NCI-H345 (cell line): ENCODE measurements around the gene AIF1.
"Not testable (repeated sequence)": the region's sequence is repeated elsewhere in the genome, so short reads cannot be mapped to it uniquely, and the experiment has no call there.

Source experiments
- DNase-seq: peaks from one replicate; lab custom pipeline; 2025; lab: John Stamatoyannopoulos, UW

The AIF1 gene

GRCh38 chr6:31580807-31581433 is 34.1 kb upstream of the AIF1 start:
- DNase-seq = peak; percentile 71

DNA sequence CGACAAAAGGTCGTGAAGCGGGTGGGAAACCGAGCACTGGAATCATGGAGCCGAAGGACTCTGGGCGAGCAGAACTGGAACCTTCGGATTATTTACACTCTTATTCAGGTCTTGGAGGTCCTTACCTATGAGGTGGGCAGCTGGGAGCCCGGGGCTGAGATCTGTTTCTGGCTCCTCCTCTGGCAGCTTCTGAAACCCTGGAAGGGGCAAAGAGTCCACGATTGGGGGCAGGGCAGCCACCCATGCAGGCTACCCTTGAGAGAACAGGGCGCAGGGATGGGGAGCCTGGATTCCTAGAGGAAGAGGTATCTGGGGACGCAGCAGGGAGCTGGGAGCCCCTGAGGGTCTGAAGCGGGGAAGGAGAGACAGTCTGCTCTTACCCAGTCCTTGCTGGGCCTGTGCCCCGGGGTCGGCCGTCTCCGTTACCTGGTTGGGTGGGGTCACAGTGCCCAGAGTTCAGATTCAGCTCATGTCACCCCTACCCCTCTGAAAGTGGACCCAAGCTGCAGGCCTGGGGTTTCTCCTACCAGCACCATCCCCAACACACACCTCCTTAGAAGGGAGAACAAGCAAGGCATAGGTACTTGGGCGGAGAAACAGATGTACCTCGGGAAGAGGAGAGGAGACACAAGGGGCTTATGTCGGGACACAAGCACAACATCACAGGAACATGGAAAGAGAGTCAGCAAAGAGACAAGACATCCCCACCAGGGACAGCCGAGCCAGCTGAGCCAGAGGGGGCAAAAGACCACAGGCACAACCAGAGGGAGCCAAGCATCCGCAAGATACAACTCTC is 33.4 kb upstream of the AIF1 start:
- no peak for DNase-seq

- no peak for DNase-seq
Observed at GRCh38 chr6:31582230-31582643, 32.8 kb upstream of the AIF1 start, which contains the start of gene LTB. Gene LTB (minus strand): TSS chr6:31582424. CDS start chr6:31582417, 7 bp downstream.

DNA sequence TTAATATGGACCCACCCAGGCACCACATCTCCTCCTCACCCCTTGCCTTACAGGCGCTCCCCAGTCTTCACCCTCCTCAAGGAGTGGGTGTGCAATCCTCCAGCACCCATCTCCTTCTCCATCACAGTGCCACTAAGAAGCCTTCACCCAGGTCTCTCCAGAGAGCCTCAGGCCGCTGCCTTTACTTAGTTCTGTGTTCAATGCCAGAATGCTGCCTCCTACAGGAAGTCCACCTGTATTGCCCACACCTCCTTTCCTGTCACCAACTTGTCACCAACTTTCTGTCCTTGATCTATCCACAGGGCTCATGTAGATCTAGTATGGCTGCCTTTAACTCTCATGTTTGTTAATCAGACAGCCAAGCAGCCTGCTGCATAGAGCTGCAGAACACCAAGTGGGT is 29.5 kb upstream of the AIF1 start:
- no peak for DNase-seq

DNA sequence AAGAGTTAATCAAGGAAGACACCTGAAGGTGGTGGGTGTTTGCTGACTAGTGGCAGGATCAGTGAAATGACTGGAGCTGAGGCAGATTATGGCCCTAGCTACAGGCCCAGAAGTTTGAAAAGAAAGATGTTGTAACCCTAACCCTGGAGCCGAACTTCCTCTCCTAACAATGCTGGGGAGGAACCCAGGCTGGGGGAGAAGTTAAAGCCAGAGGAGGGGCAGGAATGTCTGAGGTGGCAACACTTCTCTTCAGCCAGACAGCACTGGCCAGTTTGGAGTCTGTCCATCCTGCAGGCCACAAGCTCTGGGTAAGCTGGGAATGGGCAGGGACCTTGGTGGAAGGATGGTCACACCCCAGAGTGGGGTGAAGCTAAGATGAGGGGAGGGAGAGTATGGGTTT is 29.0 kb upstream of the AIF1 start, which contains the start of gene LST1:
Gene LST1, plus strand, starts transcription at position 270 of the 400 bp plus-strand sequence. CDS start 1,023 bp downstream, outside the sequence.
- DNase-seq = no peak

GRCh38 chr6:31586599-31587281 is 28.3 kb upstream of the AIF1 start:
- no peak for DNase-seq

DNA sequence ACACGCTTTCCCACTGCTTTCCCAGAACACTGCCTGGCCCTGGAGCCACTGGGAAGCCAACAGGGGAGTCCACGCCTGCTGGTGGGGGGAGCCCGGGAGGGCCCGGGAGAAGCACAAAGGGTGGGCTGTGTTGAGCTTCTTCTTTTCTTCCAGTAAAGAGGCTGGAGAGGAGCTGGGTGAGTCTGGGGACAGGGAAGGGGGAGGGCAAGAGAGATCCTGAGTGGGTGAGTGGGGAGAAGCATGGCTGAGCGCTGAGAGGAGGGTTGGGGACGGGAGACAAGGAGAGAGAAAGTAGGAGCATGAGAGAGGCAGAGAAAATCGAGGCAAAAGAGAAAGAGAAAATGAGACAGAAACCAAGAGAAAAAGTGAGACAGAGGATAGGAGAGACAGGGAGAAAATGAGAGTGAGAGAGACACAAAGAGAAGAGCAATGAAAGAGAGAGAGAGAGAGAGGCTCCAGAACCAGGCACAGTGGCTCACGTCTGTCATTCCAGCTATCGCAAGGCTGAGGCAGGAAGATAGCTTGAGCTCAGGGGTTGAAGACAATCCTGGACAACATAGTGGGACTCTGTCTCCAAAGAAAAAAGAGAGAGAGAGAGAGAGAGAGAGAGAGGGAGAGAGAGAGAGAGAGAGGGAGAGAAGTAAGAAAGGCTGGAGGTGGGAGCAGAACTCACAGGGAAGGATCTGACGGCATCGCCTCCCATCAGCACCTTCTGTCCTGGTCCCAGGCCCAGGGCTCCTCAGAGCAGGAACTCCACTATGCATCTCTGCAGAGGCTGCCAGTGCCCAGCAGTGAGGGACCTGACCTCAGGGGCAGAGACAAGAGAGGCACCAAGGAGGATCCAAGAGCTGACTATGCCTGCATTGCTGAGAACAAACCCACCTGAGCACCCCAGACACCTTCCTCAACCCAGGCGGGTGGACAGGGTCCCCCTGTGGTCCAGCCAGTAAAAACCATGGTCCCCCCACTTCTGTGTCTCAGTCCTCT is 26.9 kb upstream of the AIF1 start:
- no peak for DNase-seq

- DNase-seq = no peak
Observed at GRCh38 chr6:31588871-31589650, 26.0 kb upstream of the AIF1 start.

- not testable (repeated sequence) for DNase-seq
Observed at GRCh38 chr6:31590691-31591090, 24.3 kb upstream of the AIF1 start.

GRCh38 chr6:31592396-31592771 is 22.6 kb upstream of the AIF1 start:
- DNase-seq = no peak

DNA sequence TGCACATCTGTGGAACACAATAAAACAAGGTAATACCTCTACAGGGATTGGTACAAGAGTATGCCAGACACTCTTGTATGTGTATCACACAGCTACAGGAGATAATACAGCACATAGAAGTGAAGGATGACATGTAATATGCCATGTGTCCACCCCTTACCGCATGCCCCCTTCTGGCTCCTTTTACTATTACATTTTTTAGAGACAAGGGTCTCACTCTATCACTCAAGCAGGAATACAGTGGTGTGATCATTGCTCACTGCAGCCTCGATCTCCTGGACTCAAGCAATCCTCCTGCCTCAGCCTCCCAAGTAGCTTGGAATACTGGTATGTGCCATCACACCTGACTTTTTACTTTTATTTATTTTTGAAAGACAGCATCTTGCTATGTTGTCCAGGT is 18.0 kb upstream of the AIF1 start:
- DNase-seq = peak; percentile 6

DNA sequence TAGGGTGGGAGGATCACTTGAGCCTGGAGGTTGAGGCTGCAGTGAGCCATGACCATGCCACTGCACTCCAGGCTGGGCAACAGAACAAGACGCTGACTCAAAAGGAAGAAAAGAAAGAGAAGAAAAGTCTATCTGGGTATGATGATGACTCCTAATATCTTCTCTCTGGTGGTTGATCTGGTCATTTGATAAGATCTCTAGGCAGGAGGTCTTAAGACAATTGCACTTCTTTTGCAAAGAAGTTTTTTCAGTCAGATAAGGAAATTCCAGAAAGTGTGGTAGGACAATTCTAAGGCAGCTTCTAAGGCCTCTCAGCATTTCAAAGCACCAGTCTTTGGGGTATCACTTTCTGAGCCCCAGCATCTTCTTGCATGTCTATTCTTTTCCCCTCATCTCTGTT is 7.7 kb upstream of the AIF1 start:
- DNase-seq = no peak

DNA sequence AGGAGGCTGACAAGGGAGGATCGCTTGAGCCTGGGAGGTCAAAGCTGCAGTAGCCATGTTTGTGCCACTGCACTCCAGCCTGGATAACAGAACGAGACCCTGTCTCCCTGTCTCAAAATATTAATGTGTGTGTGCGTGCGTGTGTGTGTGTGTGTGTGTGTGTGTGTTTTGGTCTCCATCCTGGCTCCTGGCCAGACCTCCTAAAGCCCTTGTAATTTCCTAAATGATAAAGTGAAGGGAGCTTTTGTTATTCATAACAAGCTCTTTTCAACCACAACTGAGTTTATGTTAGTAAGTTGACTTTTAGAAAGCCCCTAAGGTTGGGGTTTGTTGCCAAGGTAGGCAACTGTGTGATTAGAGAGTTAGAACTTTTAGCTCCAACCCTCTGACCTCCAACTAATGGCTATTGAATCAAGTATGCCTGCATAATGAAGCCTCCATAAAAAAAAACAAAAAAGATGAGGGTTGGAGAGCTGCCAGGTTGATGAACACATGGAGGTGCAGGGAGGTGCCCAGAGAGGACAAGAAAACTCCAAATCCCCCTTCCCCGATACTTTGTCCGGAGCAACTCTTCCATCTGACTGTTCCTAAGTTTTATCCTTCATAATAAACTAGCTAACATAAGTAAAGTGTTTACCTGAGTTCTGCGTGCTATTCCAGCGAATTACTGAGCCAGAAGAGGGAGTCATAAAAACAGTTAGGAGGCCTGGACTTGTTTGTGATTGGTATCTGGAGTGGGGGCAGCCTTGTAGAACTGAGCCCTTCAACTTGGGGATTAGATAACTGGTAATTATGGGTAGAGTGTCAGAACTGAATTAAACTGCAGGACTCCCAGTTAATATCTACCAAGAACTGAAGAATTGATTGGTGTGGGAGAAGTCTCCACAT is 5.3 kb upstream of the AIF1 start:
- DNase-seq = peak; percentile 10

- no peak for DNase-seq
Observed at GRCh38 chr6:31610968-31611367, 4.1 kb upstream of the AIF1 start.

DNA sequence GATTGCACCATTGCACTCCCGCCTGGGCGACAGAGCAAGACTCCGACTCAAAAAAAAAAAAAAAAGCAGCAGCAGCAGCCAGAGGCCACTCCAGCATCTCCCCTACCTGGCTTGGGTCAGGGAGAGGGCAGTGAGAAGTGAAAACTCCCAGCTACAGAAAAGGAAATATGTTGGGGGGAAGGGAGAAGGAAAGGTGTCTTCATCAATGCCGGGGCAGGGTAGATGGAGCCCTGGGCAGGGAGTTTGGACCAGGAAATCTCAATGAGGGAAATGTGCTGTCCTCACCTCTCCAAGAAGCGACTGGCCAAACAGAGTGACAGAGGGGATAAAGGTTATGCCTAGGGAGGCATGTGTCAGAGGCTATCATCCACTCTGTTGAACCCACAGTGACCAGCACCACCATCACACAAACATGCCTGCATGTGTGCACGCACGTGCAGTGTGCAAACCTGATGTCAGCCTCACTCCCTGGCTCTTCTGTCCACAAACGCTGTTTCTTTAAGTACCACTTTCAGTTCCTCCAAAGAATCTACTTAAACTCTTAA is 887 bp upstream of the AIF1 start:
- no peak for DNase-seq

DNA sequence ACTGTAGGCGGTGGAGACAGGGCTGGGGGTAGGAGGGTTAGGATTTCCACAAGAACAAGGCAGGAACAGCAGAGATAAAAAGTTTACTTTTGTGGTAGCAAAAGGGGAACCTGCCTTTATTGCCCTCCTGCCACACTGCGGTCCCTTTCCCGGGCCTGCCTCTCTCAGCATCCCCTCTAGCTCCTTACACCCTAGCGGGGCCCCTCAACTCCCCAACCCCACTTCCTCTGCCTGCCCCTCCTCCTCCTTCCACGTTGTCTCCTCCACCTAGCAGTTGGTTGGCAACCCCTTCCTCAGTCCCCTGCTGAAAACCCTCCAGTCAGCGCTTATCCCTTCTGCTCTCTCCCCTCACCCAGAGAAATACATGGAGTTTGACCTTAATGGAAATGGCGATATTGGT is 714 bp downstream of the AIF1 start:
- no peak for DNase-seq

DNA sequence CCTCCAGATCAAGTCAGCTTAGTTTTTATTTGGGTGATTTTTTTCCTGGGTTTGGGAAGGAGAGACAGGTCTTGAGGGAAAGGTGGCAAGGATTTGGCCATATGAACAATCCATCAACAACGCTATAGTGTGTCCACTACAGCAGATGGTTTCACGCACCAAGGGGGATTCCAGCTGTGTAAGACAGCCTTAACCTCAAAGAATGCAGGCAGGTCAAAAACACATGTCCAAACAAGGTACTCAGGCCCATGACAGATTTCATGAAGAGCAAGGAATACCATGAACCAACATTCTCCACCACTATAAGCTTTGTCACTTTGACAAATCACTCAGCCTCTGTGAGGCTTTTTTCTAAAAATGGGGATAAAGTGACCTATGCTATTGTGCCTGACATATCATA is 2.0 kb downstream of the AIF1 start:
- no peak for DNase-seq

DNA sequence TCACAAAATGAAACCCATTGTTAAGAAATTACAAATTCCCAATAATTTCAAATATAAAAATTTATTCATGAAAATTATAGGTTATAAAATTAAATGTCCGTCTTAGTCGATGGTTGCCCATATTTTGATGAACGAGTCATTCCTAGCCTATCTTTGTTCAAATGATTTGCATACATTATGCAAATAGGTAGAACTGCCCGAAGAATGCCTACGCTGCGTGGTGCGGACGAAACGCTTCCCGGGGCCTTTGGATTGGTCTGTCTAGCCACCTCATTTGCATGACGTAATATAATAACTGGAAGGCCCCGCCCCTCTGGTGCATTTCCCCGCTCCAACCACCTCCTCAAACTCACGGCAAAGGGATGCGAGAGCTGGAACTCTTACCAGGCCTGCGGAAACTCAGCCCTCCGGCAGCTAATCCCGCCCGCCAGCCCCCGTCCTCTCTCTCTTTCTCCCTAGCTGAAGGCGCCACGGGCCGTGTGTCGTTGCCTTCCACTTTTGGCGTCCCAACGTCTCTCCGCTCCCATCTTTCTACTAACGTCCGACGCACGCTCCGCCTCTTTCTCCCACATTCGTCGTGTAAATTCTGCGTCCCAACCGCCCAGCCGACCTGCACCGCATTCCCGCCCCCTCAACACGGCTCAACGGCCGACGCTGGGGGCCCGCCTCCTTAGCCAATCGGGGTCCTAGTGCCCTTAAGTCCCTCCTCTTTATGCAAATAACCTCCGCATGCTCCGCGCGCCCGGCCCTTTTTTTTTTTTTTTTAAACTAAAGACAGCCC is 5.0 kb downstream of the AIF1 start:
- peak; percentile 99 for DNase-seq
